Activated B cell treated with CpG ODN at 0.5 μM for 24 hours (primary cell): ENCODE data around the gene MRPL12. TPM values are rescaled to one million over a fixed set of nuclear protein-coding genes. Genes with fewer than 3 reads are reported as not detected.
A peak's percentile ranks its signal among the peaks of the same experiment; 100 is the strongest.

Experiments
- ATAC-seq: fragments of 200-7000 bp; cut with Tn5 transposase; one replicate; pipeline ENCODE4 v1.10.0; 2021; ENCODE audit warnings: low read depth, mild to moderate bottlenecking, moderate library complexity
- CTCF ChIA-PET: fragments of 350-600 bp; sonication (Branson Sonifier 250); formaldehyde crosslinking; loops from one replicate; lab custom pipeline; 2021; ENCODE audit warnings: antibody characterized with exemption; lab: Charles Lee
- POLR2A ChIA-PET: fragments of 350-600 bp; sonication (Branson Sonifier 250); formaldehyde crosslinking; loops from one replicate; lab custom pipeline; 2021; ENCODE audit warnings: antibody characterized with exemption; lab: Charles Lee
- DNase-seq: peaks from one replicate; pipeline ENCODE4 v3.0.0; 2022
- H3K27ac Mint-ChIP-seq: one replicate; pipeline ENCODE4 v1.8.0; 2020; ENCODE audit warnings: mixed read lengths
- H3K27me3 Mint-ChIP-seq: one replicate; pipeline ENCODE4 v1.8.0; 2021; ENCODE audit warnings: mixed read lengths
- H3K36me3 Mint-ChIP-seq: one replicate; pipeline ENCODE4 v1.8.0; 2021; ENCODE audit warnings: low read depth, mixed read lengths
- H3K4me1 Mint-ChIP-seq: one replicate; pipeline ENCODE4 v1.8.0; 2021; ENCODE audit warnings: mixed read lengths
- H3K4me3 Mint-ChIP-seq: one replicate; pipeline ENCODE4 v1.8.0; 2020; ENCODE audit warnings: mild to moderate bottlenecking, mixed read lengths
- H3K9me3 Mint-ChIP-seq: one replicate; pipeline ENCODE4 v1.8.0; 2020; ENCODE audit warnings: mixed read lengths
- intact Hi-C: fragments of 100-400 bp; cut with micrococcal nuclease; formaldehyde crosslinking; loops from one replicate; pipeline ENCODE4 v1.15.1; 2024
- total RNA-seq: library from RNA; stranded (reverse); gene quantifications from 2 replicates; pipeline ENCODE4 v1.2.3, GENCODE V29; 2022
- TF ChIP-seq, protein P1 (sequence below): fragments of 200-600 bp; IDR thresholded peaks from one replicate; pipeline ENCODE4 v1.8.0; 2022; ENCODE audit warnings: antibody characterized with exemption, mild to moderate bottlenecking

The MRPL12 gene
- total RNA-seq, 1 donor from 2014 or later: 68.8 TPM

DNA sequence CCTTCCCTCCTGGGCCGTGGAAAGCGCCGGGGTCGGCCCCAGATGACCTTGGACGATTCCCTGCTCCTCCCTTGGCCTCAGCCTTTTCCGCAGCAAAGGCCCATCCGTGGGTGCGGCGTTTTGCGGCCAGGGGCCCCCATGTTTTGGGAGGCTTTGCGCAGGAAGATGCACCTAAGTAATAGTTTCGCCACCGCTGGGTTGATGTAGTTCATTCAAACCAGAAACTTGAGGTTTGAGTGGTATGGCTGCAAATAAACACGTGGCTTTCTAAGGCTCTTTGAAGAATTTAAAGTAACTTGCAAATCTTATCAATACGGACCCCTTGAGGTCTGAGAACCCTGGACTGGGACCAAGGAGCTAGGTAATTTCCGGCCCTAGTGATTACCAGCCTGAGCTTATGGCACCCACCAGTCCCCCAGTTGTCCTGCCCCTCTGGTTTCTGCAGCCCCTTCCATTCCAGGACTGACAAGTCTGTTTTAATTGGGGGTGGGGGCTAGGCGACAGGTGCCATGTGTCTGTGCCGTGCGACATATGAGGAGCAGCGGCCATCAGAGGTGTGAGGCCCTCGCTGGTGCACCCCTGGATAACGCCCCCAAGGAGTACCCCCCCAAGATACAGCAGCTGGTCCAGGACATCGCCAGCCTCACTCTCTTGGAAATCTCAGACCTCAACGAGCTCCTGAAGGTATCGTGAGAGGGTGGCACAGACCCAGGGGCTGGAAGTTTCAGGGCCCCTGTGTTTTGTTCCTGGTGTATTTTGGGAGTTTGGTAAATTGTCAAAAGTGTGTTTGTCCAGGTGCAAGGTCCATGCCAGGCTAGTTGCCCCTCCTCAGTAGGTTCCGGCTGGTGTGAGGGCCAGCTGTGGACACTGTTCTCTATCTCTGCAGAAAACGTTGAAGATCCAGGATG is 834 bp downstream of the MRPL12 start:
- TF ChIP-seq, protein P1, sequence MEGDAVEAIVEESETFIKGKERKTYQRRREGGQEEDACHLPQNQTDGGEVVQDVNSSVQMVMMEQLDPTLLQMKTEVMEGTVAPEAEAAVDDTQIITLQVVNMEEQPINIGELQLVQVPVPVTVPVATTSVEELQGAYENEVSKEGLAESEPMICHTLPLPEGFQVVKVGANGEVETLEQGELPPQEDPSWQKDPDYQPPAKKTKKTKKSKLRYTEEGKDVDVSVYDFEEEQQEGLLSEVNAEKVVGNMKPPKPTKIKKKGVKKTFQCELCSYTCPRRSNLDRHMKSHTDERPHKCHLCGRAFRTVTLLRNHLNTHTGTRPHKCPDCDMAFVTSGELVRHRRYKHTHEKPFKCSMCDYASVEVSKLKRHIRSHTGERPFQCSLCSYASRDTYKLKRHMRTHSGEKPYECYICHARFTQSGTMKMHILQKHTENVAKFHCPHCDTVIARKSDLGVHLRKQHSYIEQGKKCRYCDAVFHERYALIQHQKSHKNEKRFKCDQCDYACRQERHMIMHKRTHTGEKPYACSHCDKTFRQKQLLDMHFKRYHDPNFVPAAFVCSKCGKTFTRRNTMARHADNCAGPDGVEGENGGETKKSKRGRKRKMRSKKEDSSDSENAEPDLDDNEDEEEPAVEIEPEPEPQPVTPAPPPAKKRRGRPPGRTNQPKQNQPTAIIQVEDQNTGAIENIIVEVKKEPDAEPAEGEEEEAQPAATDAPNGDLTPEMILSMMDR: no peak
- ChIA-PET CTCF (no interaction called here), POLR2A (interaction anchor here (0.6 to 3.4 kb wide), 17 partner anchors 8 to 481 kb away, joined by 3 to 39 read pairs (median 4); partner anchors contain the start of genes ACTG1, ARL16, CCDC137 and CEP131)
- H3K36me3 Mint-ChIP-seq: peaks cover 48% of the 10 kb centered on the region
- no peaks in the 10 kb centered on the region for H3K27me3 Mint-ChIP-seq
- peaks cover 38% of the 10 kb centered on the region for H3K4me1 Mint-ChIP-seq
- H3K27ac Mint-ChIP-seq: peak overlapping the region; percentile 53
- DNase-seq (no peak), ATAC-seq (no peak)
- intact Hi-C loops: loop anchor here (1.0 to 2.0 kb wide), 5 partner anchors 8 to 156 kb away; partner anchors contain the start of genes ARL16, CCDC137, MCRIP1 and OXLD1
- no peaks in the 10 kb centered on the region for H3K9me3 Mint-ChIP-seq
- H3K4me3 Mint-ChIP-seq: peak overlapping the region; percentile 83

DNA sequence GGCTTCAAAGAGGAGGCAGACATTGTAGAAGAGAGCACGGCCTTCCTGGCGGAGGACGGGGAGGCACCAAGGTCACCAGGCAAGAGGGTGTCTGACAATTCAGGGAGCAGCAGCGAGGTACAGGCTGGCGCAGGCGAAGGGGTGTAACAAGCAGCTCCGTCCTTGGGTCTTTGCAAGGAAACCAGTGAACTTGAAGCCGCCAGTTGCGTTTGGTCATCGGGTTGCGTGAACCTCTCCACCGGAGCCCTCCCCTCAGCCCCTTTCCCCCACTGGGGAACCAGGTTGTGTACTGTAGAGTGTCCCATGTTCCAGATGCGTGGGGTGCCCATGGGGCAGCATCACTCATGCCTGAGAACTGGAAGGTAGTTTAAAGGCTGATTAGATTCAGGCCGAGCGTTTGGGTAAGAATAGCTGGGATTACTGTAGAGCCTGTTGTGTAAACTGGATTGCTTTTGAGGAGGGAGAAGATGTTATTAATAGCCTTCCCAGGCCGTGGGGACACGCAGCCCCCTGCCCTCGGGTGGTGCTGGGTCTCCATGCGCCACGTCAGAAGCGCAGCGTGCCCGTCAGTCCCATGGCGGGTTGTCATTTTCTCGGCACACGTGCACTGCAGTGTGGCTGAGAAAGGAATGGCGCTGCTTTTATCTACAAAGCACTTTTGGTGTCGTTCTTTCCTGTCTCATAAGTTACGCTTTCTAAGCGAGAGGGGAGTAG is 2.5 kb downstream of the MRPL12 start:
- DNase-seq (no peak), ATAC-seq (no peak)
- TF ChIP-seq, protein P1: no peak
- CTCF ChIA-PET: no interaction called here
- H3K36me3 Mint-ChIP-seq: peaks cover 38% of the 10 kb centered on the region
- H3K27me3 Mint-ChIP-seq: no peaks in the 10 kb centered on the region
- peak overlapping the region; percentile 26 for H3K4me3 Mint-ChIP-seq
- POLR2A ChIA-PET: no interaction called here
- no peak overlapping the region for H3K27ac Mint-ChIP-seq
- intact Hi-C loops: no loop called here
- peaks cover 40% of the 10 kb centered on the region for H3K4me1 Mint-ChIP-seq
- no peaks in the 10 kb centered on the region for H3K9me3 Mint-ChIP-seq

DNA sequence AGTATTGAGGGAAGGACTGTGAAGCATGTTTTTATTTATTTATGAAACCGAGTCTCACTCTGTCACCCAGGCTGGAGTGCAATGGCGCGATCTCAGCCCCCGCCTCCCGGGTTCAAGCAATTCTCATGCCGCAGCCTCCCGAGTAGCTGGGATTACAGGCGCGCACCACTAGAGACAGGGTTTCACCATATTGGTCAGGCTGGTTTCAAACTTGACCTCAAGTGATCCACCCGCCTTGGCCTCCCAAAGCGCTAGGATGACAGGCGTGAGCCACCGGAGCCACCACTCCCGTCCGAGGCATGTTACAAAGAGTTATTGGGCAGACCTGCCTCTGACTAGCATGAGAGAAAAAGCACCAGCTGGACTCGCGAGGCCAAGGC is 3.1 kb downstream of the MRPL12 start:
- Mint-ChIP-seq H3K4me1 (peaks cover 40% of the 10 kb centered on the region), H3K4me3 (no peak overlapping the region), H3K9me3 (no peaks in the 10 kb centered on the region), H3K36me3 (peaks cover 33% of the 10 kb centered on the region), H3K27me3 (no peaks in the 10 kb centered on the region), H3K27ac (no peak overlapping the region)
- TF ChIP-seq, protein P1: no peak
- no peak for DNase-seq
- intact Hi-C loops: no loop called here
- ChIA-PET CTCF (no interaction called here), POLR2A (interaction anchor here (1.1 kb wide), 1 partner anchor 21 kb away, joined by 3 read pairs; no protein-coding TSS in a partner anchor)
- no peak for ATAC-seq

DNA sequence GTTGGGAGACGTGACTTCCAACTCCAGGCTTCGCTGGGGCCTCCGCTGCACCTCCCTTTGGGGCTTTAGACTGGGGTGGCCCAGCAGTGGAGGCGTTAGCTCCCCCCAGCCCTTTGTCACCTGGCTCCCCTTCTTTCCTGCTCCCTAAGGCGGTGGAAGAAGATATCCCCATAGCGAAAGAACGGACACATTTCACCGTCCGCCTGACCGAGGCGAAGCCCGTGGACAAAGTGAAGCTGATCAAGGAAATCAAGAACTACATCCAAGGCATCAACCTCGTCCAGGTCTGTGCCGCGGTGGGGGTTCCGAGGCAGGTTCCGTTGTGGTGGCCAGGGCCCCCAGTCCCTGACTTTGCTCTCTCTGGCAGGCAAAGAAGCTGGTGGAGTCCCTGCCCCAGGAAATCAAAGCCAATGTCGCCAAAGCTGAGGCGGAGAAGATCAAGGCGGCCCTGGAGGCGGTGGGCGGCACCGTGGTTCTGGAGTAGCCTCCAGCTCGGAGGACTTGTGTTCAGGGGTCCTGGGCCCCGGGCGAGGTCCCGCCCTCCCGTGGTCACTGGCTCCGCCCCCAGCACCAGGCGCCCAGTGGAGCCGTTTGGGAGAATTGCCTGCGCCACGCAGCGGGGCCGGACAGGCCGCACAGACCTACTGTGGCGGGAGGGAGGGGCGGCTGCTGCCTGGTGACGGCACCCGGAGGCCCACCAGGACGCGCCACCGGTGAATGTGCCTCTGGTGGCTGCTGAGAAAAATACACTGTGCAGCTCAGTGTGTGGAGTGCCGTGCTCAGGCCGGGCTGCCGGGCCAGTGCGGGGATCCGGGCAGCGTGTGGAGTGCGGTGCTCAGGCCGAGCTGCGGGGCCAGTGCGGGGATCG is 3.8 kb downstream of the MRPL12 start:
- no peak overlapping the region for H3K27ac Mint-ChIP-seq
- no peaks in the 10 kb centered on the region for H3K9me3 Mint-ChIP-seq
- ChIA-PET CTCF (no interaction called here), POLR2A (interaction anchor here (0.5 to 1.1 kb wide), 4 partner anchors 12 to 1142 kb away, joined by 3 to 7 read pairs (median 4); no protein-coding TSS in a partner anchor)
- intact Hi-C loops: no loop called here
- H3K4me1 Mint-ChIP-seq: peaks cover 37% of the 10 kb centered on the region
- ATAC-seq (no peak), DNase-seq (no peak)
- no peaks in the 10 kb centered on the region for H3K27me3 Mint-ChIP-seq
- H3K4me3 Mint-ChIP-seq: no peak overlapping the region
- peaks cover 29% of the 10 kb centered on the region for H3K36me3 Mint-ChIP-seq
- TF ChIP-seq, protein P1: no peak
